GM23248 (cell line): ENCODE data around the gene TRPV3. TPM values are rescaled to one million over a fixed set of nuclear protein-coding genes. Genes with fewer than 3 reads are reported as not detected.

Experiments used
- DNase-seq: peaks from one replicate; pipeline ENCODE4 v3.0.0-alpha.2; 2015
- H2AFZ ChIP-seq: fragments of 200-600 bp; sonication (generic); 2 replicates; pipeline ENCODE4 v1.6.1; 2016; ENCODE audit warnings: antibody characterized with exemption
- H3F3A ChIP-seq: fragments of 200-600 bp; sonication (generic); 2 replicates; pipeline ENCODE4 v1.6.1; 2016; ENCODE audit warnings: mild to moderate bottlenecking, antibody characterized with exemption, mixed run types; ENCODE audit not compliant: insufficient read depth
- H3K27ac ChIP-seq: fragments of 200-600 bp; sonication (generic); 2 replicates; pipeline ENCODE4 v1.5.1; 2016; ENCODE audit warnings: mild to moderate bottlenecking
- H3K27me3 ChIP-seq: fragments of 200-600 bp; sonication (generic); replicated peaks from 2 replicates; pipeline ENCODE4 v1.6.1; 2016; ENCODE audit warnings: mild to moderate bottlenecking; ENCODE audit not compliant: insufficient read depth
- H3K36me3 ChIP-seq: fragments of 200-600 bp; sonication (generic); 2 replicates; pipeline ENCODE4 v1.6.1; 2016; ENCODE audit warnings: low read depth, mild to moderate bottlenecking
- H3K4me1 ChIP-seq: fragments of 200-600 bp; sonication (generic); 2 replicates; pipeline ENCODE4 v1.6.1; 2016; ENCODE audit warnings: mild to moderate bottlenecking; ENCODE audit not compliant: insufficient read depth
- H3K4me2 ChIP-seq: fragments of 200-600 bp; sonication (generic); one replicate; pipeline ENCODE4 v1.6.1; 2016; ENCODE audit warnings: mild to moderate bottlenecking; ENCODE audit not compliant: unreplicated experiment
- H3K4me3 ChIP-seq: fragments of 200-600 bp; sonication (generic); 2 replicates; pipeline ENCODE4 v1.5.1; 2016; ENCODE audit warnings: mild to moderate bottlenecking
- H3K79me2 ChIP-seq: fragments of 200-600 bp; sonication (generic); 2 replicates; pipeline ENCODE4 v1.6.1; 2016; ENCODE audit warnings: mild to moderate bottlenecking; ENCODE audit not compliant: insufficient read depth
- H3K9ac ChIP-seq: fragments of 200-600 bp; sonication (generic); 2 replicates; pipeline ENCODE4 v1.6.1; 2016; ENCODE audit warnings: mild to moderate bottlenecking
- H3K9me2 ChIP-seq: fragments of 200-600 bp; sonication (generic); 2 replicates; pipeline ENCODE4 v1.6.1; 2016; ENCODE audit warnings: mixed run types, mild to moderate bottlenecking, moderate library complexity; ENCODE audit not compliant: insufficient read depth
- H3K9me3 ChIP-seq: fragments of 200-600 bp; sonication (generic); one replicate; pipeline ENCODE4 v1.6.1; 2017; ENCODE audit warnings: low read depth
- H4K20me1 ChIP-seq: fragments of 200-600 bp; sonication (generic); 2 replicates; pipeline ENCODE4 v1.6.0; 2016; ENCODE audit not compliant: insufficient read depth
- EZH2 ChIP-seq: fragments of 200-600 bp; sonication (generic); IDR thresholded peaks from 2 replicates; pipeline ENCODE4 v1.6.1; 2018; ENCODE audit warnings: antibody characterized with exemption, mild to moderate bottlenecking; ENCODE audit not compliant: insufficient read depth, poor library complexity, severe bottlenecking
- EZH2phosphoT487 ChIP-seq: fragments of 200-600 bp; sonication (generic); IDR thresholded peaks from 2 replicates; pipeline ENCODE4 v1.6.1; 2018; ENCODE audit warnings: antibody characterized with exemption, moderate library complexity, mild to moderate bottlenecking, low read depth; ENCODE audit not compliant: insufficient read depth
- WGBS, 2 experiments: methylation state at CpG; one replicate each; pipeline ENCODE4 v1.1.6; 2015 to 2017; ENCODE audit warnings: low lambda C conversion rate in 2 of 2, low coverage in 1 of 2; ENCODE audit errors: missing lambda C conversion rate in 2 of 2; 5-methylcytosine and 5-hydroxymethylcytosine counted together
- in situ Hi-C: fragments of 300-500 bp; cut with MboI; formaldehyde crosslinking; loops from 2 replicates; pipeline ENCODE4 v1.15.0; 2020
- polyA plus RNA-seq: library from polyadenylated mRNA; unstranded; fragments of >200 nt; fragmentation: Nextera tagmentation; extraction: Ambion mirVana; gene quantifications from 2 replicates; pipeline ENCODE4 v1.2.1, GENCODE V29; 2016
- total RNA-seq: library from RNA; depleted of rRNA; stranded (reverse); fragments of >200 nt; shearing (Covaris generic); gene quantifications from 2 replicates; pipeline ENCODE4 v1.2.3, GENCODE V29; 2014

The TRPV3 gene
- total and polyA plus RNA-seq, 2 experiments from 2014 or later, result 0.41 to 1.1 TPM

DNA sequence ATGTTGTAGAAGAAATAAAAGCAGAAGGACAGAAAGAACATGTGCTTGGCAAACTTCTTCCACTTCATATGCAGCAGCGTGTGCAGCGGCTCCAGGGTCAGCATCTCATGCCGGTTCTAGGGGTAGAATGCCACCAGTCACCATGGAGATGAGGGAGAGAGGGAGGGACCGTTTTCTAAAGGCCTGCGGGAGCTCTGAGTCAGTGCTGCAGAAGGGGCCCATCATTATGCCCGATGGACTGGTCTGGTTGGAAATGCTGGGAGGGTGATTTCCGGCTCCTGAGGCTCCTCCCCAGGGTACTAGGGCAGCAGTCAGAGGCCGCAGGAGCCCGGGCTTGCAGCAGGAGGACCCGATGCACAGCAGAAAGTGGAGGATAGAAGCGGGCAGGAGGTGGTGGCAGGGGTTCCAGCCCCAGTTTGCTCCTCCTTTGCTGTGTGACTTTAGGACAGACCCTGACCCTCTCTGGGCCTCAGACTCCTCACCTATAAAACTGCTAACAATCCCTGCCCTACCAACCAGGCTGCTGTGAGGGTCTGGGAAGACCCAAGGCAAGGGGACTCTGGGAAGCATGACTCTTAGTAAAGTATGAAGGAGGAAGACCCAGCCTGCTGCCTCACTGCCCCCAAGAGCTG, 28.6 kb downstream of the TRPV3 start:
- DNase-seq, result no peak
- Histone ChIP-seq H3K36me3 (no peaks in the 10 kb centered on the region), H3K9me3 (no peaks in the 10 kb centered on the region), H3K4me1 (0 out of 2 replicates have a peak, but pooled peaks cover 8% of the 10 kb centered on the region), H3K4me3 (no peak overlapping the region), H3K9me2 (no peaks in the 10 kb centered on the region), H2AFZ (no peak overlapping the region), H4K20me1 (no peaks in the 10 kb centered on the region), H3K27ac (no peak overlapping the region), H3F3A (no peaks in the 10 kb centered on the region), H3K9ac (no peak overlapping the region), H3K4me2 (no peak overlapping the region), H3K27me3 (no peaks in the 10 kb centered on the region), H3K79me2 (no peaks in the 10 kb centered on the region)
- 92 to 94% methylated on average over 11 of the region's 11 CpGs for WGBS, 2 experiments
- TF ChIP-seq EZH2, result no peak
- TF ChIP-seq EZH2phosphoT487, result no peak
- in situ Hi-C loops, result no loop called here

DNA sequence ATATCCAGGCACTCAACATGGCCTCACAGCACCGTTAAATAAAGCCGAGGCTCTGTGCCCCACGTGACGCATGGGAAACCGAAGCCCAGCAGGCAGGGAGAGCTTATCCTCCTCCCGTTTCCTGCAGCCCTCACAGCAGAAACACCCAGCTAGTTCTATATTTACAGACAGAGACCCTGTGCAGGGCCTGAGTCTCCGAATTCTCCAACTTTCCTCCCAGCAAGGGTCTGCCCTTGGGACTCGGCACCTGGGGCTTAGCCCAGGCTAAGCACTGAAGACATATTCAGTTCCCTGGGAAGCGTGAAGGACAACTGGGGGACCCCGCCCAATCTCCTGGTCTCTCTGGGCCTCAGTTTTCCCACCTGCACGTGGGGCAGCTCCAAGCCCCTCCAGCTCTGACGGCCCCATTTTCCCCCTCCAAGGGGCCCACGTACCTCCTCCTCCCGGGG, 29.2 kb downstream of the TRPV3 start:
- no peak for TF ChIP-seq EZH2
- no peak for TF ChIP-seq EZH2phosphoT487
- Histone ChIP-seq H3K9me2 (no peaks in the 10 kb centered on the region), H3K27ac (no peak overlapping the region), H3K9ac (no peak overlapping the region), H3K79me2 (no peaks in the 10 kb centered on the region), H3K36me3 (no peaks in the 10 kb centered on the region), H3K27me3 (no peaks in the 10 kb centered on the region), H4K20me1 (no peaks in the 10 kb centered on the region), H3F3A (no peaks in the 10 kb centered on the region), H3K9me3 (no peaks in the 10 kb centered on the region), H2AFZ (no peak overlapping the region), H3K4me3 (no peak overlapping the region), H3K4me1 (0 out of 2 replicates have a peak, but pooled peaks cover 8% of the 10 kb centered on the region), H3K4me2 (no peak overlapping the region)
- 85 to 88% methylated on average over 14 of the region's 14 CpGs for WGBS, 2 experiments
- in situ Hi-C loops, result no loop called here
- no peak for DNase-seq

DNA sequence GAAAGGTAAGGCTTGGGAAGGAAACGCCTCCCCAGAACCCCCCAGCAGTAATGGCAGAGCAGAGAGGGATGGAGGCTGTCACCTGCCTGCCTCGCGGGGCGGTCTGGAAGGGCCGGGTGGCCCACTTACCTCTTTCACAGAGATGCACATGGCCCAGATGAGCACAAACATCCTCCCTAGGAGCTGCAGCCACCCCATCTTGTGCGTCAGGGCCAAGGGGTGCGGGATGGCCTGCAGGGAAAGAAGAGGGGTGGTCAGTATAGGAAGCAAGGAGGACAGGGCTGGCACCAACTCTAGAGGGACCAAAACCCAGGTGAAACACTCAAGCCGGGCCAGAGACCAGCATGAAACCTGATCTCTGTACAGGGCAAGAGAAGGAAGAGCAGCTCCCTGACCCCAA, 29.7 kb downstream of the TRPV3 start:
- Histone ChIP-seq H2AFZ (no peak overlapping the region), H3F3A (no peaks in the 10 kb centered on the region), H3K79me2 (no peaks in the 10 kb centered on the region), H3K9me2 (no peaks in the 10 kb centered on the region), H3K4me3 (no peak overlapping the region), H3K4me2 (no peak overlapping the region), H3K4me1 (0 out of 2 replicates have a peak, but pooled peaks cover 8% of the 10 kb centered on the region), H4K20me1 (no peaks in the 10 kb centered on the region), H3K36me3 (no peaks in the 10 kb centered on the region), H3K9me3 (no peaks in the 10 kb centered on the region), H3K27me3 (no peaks in the 10 kb centered on the region), H3K27ac (no peak overlapping the region), H3K9ac (no peak overlapping the region)
- 89 to 93% methylated on average over 8 of the region's 8 CpGs for WGBS, 2 experiments
- no peak for DNase-seq
- no peak for TF ChIP-seq EZH2phosphoT487
- TF ChIP-seq EZH2, result no peak
- in situ Hi-C loops, result no loop called here

DNA sequence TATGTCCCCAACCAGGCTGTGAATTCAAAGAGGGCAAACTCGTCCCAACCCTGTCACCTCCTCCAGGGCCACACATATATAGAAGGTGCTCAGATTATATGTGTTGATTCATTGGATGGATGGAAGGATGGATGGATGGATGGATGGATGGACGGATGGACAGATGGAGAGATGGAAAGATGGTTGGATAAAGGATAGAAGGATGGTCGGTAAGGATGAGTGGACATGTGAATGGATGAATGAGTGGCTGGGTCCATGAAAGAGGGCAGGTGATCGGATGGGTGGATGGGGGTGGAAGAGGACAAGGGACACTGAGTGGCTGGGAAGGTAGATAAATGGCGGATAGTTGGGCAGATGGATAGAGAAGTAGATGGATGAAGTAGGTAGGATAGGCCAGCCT, 30.1 kb downstream of the TRPV3 start:
- in situ Hi-C loops, result no loop called here
- no peak for DNase-seq
- H4K20me1 ChIP-seq, result no peaks in the 10 kb centered on the region
- no peaks in the 10 kb centered on the region for H3K79me2 ChIP-seq
- no peak overlapping the region for H3K4me2 ChIP-seq
- H3F3A ChIP-seq, result no peaks in the 10 kb centered on the region
- no peaks in the 10 kb centered on the region for H3K27me3 ChIP-seq
- H3K36me3 ChIP-seq, result no peaks in the 10 kb centered on the region
- no peak overlapping the region for H3K4me3 ChIP-seq
- TF ChIP-seq EZH2, result no peak
- TF ChIP-seq EZH2phosphoT487, result no peak
- H2AFZ ChIP-seq, result no peak overlapping the region
- H3K9ac ChIP-seq, result no peak overlapping the region
- 93 to 99% methylated on average over 5 of the region's 5 CpGs for WGBS, 2 experiments
- no peaks in the 10 kb centered on the region for H3K9me2 ChIP-seq
- H3K27ac ChIP-seq, result no peak overlapping the region
- H3K9me3 ChIP-seq, result no peaks in the 10 kb centered on the region
- H3K4me1 ChIP-seq, result 0 out of 2 replicates have a peak, but pooled peaks cover 8% of the 10 kb centered on the region
